Endothelial cell of umbilical vein (primary cell): ENCODE data around the gene ARHGEF38. TPM values are rescaled to one million over a fixed set of nuclear protein-coding genes. Genes with fewer than 3 reads are reported as not detected.

Experiments used
- BruUV-seq: library from RNA; stranded (reverse); fragments of 400-500 nt; replicated peaks from 2 replicates; lab custom pipeline; 2021; lab: Mats Ljungman, UMichigan
- CTCF ChIA-PET: fragments of 300-600, 350-600 bp; sonication (Branson Sonifier 250); formaldehyde crosslinking; loops from one replicate; lab custom pipeline; 2021; ENCODE audit warnings: antibody characterized with exemption, inconsistent platforms; lab: Charles Lee
- POLR2A ChIA-PET: fragments of 300-600, 350-600 bp; sonication (Branson Sonifier 250); formaldehyde crosslinking; loops from one replicate; lab custom pipeline; 2021; ENCODE audit warnings: antibody characterized with exemption, inconsistent platforms; lab: Charles Lee
- DNase-seq: peaks from one replicate; pipeline ENCODE4 v3.0.0-alpha.2; 2011; ENCODE audit warnings: low read depth, low spot score
- FAIRE-seq: peaks from 2 replicates; lab custom pipeline; 2011; peaks lifted over from hg19 to GRCh38; lab: Jason Lieb, UNC
- H2AFZ ChIP-seq: 2 replicates; pipeline ENCODE4 v1.6.0; 2012; ENCODE audit warnings: low read depth, low read length, control low read depth, inconsistent platforms
- H3K27ac ChIP-seq: 2 replicates; pipeline ENCODE4 v1.5.1; 2011; ENCODE audit warnings: low read depth, mild to moderate bottlenecking, control low read depth, low read length, moderate library complexity; ENCODE audit not compliant: insufficient read depth
- H3K27me3 ChIP-seq, 2 experiments: 2 replicates each; pipeline versions ENCODE4 v1.6.0 to v1.6.1; 2011; ENCODE audit warnings: low read length in 2 of 2, mixed read lengths in 1 of 2; ENCODE audit not compliant: control insufficient read depth in 2 of 2, insufficient read depth in 2 of 2
- H3K36me3 ChIP-seq, 2 experiments: 2 replicates in 1 of 2; 3 replicates in 1 of 2; pipeline ENCODE4 v1.5.1; 2011; ENCODE audit warnings: low read length in 2 of 2, mild to moderate bottlenecking in 1 of 2, moderate library complexity in 1 of 2; ENCODE audit not compliant: control insufficient read depth in 2 of 2, insufficient read depth in 2 of 2; ENCODE audit errors: extremely low read depth in 1 of 2
- H3K4me1 ChIP-seq: 3 replicates; pipeline ENCODE4 v1.5.1; 2011; ENCODE audit warnings: mild to moderate bottlenecking, low read length; ENCODE audit not compliant: control insufficient read depth, insufficient read depth; ENCODE audit errors: extremely low read depth
- H3K4me2 ChIP-seq: 2 replicates; pipeline ENCODE4 v1.6.1; 2011; ENCODE audit warnings: low read length, control low read depth, mixed read lengths; ENCODE audit not compliant: insufficient read depth
- H3K4me3 ChIP-seq, 3 experiments: fragments of 200-600 bp in 1 of 3; sonication (generic), shearing (Covaris generic) in 1 of 3; replicated peaks in 1 of 3; 2 replicates each; pipeline ENCODE4 v1.5.1; 2011 to 2016; ENCODE audit warnings: control low read depth in 3 of 3, low read length in 3 of 3, mild to moderate bottlenecking in 2 of 3, inconsistent platforms in 1 of 3, low read depth in 1 of 3, moderate library complexity in 1 of 3; ENCODE audit not compliant: insufficient read depth in 1 of 3
- H3K79me2 ChIP-seq: 2 replicates; pipeline ENCODE4 v1.6.0; 2012; ENCODE audit warnings: low read length, inconsistent platforms; ENCODE audit not compliant: control insufficient read depth, insufficient read depth
- H3K9ac ChIP-seq: replicated peaks from 2 replicates; pipeline ENCODE3; 2011; ENCODE audit warnings: low read length, control low read depth; ENCODE audit not compliant: insufficient read depth; ENCODE audit errors: extremely low read depth
- H3K9me1 ChIP-seq: replicated peaks from 3 replicates; pipeline ENCODE4 v1.6.0; 2011; ENCODE audit warnings: mild to moderate bottlenecking, low read length; ENCODE audit not compliant: control insufficient read depth, insufficient read depth; ENCODE audit errors: extremely low read depth
- H3K9me3 ChIP-seq: replicated peaks from 2 replicates; pipeline ENCODE4 v1.5.1; 2012; ENCODE audit warnings: low read length, inconsistent platforms; ENCODE audit not compliant: control insufficient read depth, insufficient read depth
- H4K20me1 ChIP-seq: replicated peaks from 2 replicates; pipeline ENCODE3; 2011; ENCODE audit warnings: mild to moderate bottlenecking, low read length; ENCODE audit not compliant: control insufficient read depth, insufficient read depth; ENCODE audit errors: extremely low read depth
- EZH2 ChIP-seq: IDR thresholded peaks from 2 replicates; pipeline ENCODE4 v1.6.1; 2012; ENCODE audit warnings: borderline replicate concordance, low read depth, mild to moderate bottlenecking, moderate library complexity, low read length, inconsistent platforms; ENCODE audit not compliant: severe bottlenecking
- FOS ChIP-seq: IDR thresholded peaks from 2 replicates; pipeline ENCODE4 v1.6.1; 2011; ENCODE audit warnings: mild to moderate bottlenecking, low read length, moderate library complexity, borderline replicate concordance; ENCODE audit not compliant: insufficient read depth
- GATA2 ChIP-seq: IDR thresholded peaks from 2 replicates; pipeline ENCODE4 v1.7.0; 2011; ENCODE audit warnings: low read depth, mild to moderate bottlenecking, moderate library complexity, mixed read lengths, low read length; ENCODE audit not compliant: insufficient read length, insufficient read depth
- JUN ChIP-seq: IDR thresholded peaks from 2 replicates; pipeline ENCODE4 v1.6.1; 2011; ENCODE audit warnings: borderline replicate concordance, low read depth; ENCODE audit not compliant: insufficient read length, insufficient read depth
- MYC ChIP-seq: IDR thresholded peaks from one replicate; pipeline ENCODE4 v1.6.1; 2011; ENCODE audit warnings: mild to moderate bottlenecking, low read depth, low read length
- POLR2A ChIP-seq: IDR thresholded peaks from 2 replicates; pipeline ENCODE4 v1.6.1; 2012; ENCODE audit warnings: low read depth, mild to moderate bottlenecking, control low read depth, low read length
- POLR2AphosphoS5 ChIP-seq: IDR thresholded peaks from 2 replicates; pipeline ENCODE4 v1.6.1; 2012; ENCODE audit warnings: low read depth, mild to moderate bottlenecking, control low read depth, low read length, moderate library complexity; ENCODE audit not compliant: insufficient read depth
- dilution Hi-C: fragments of 300-500 bp; cut with MboI; formaldehyde crosslinking; loops from one replicate; pipeline ENCODE4 v1.15.0; 2019; ENCODE audit warnings: low sequenced_read_pairs; ENCODE audit not compliant: extremely low pct_ligation_motif_present
- intact Hi-C: fragments of 100-400 bp; cut with micrococcal nuclease; formaldehyde crosslinking; loops from one replicate; pipeline ENCODE4 v1.10.0; 2022
- polyA plus RNA-seq, 4 experiments: library from polyadenylated mRNA; depleted of rRNA in 3 of 4; stranded (reverse) in 3 of 4; unstranded in 1 of 4; fragments of >200 nt; gene quantifications; 2 replicates each; pipeline versions ENCODE4 v1.2.1 to v1.2.3, GENCODE V29; 2011 to 2012; ENCODE audit warnings: missing spikeins in 1 of 4
- total RNA-seq: library from RNA; stranded (reverse); gene quantifications from 2 replicates; pipeline ENCODE4 v1.2.3, GENCODE V29; 2021
- TF ChIP-seq, protein P1 (sequence below), 2 donors: IDR thresholded peaks; 1 replicate in 1 of 2; 2 replicates in 1 of 2; pipeline ENCODE4 v1.5.1; 2011; ENCODE audit warnings: low read length in 2 of 2, mild to moderate bottlenecking in 2 of 2, moderate library complexity in 2 of 2, control low read depth in 1 of 2, inconsistent platforms in 1 of 2, low read depth in 1 of 2; ENCODE audit not compliant: insufficient read depth in 1 of 2; ENCODE audit errors: extremely low read depth in 1 of 2
- TF ChIP-seq, protein P2 (sequence below): IDR thresholded peaks from 2 replicates; pipeline ENCODE4 v1.6.1; 2011; ENCODE audit not compliant: insufficient read depth, insufficient read length

Gene ARHGEF38
- total and polyA plus RNA-seq, 2 donors (not counting 3 experiments of a cell fraction or from before 2014, with no cell fraction given) = not detected

DNA sequence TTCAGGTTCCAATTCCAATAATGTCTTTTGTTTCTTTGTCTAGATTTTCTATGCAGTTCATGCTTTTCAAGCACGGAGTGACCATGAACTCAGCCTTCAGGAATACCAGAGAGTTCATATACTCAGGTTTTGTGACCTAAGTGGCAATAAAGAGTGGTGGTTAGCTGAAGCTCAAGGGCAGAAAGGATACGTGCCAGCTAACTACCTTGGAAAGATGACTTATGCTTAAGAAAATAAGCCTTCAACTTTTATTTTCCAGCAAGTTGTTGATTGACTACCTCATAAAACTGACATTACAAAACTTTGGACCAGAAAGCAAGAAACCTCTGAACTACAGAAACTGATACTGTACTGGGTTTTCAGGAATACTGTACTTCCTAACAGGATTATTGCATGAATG lies 125.3 kb downstream of the ARHGEF38 start:
- CTCF ChIA-PET = interaction anchor here (1.4 kb wide), 1 partner anchor 10 kb away, joined by 3 read pairs; no protein-coding TSS in a partner anchor
- FAIRE-seq = no peak

More for the DNA sequence above, 125.3 kb downstream of the ARHGEF38 start:
- Histone ChIP-seq H2AFZ (no peak overlapping the region), H3K27ac (no peak overlapping the region), H3K9ac (no peak overlapping the region), H3K27me3 (peaks cover 0 to 2% of the 10 kb centered on the region in 2 experiments), H3K4me1 (peaks cover 3% of the 10 kb centered on the region), H3K9me1 (no peaks in the 10 kb centered on the region), H3K4me2 (no peak overlapping the region), H3K9me3 (no peaks in the 10 kb centered on the region), H3K36me3 (peaks cover 0 to 5% of the 10 kb centered on the region in 2 experiments), H3K4me3 (no peak overlapping the region), H3K79me2 (no peaks in the 10 kb centered on the region), H4K20me1 (no peaks in the 10 kb centered on the region)
- POLR2A ChIA-PET = no interaction called here
- intact Hi-C loops = no loop called here
- DNase-seq = no peak
- dilution Hi-C loops = no loop called here
- TF ChIP-seq, protein P1, sequence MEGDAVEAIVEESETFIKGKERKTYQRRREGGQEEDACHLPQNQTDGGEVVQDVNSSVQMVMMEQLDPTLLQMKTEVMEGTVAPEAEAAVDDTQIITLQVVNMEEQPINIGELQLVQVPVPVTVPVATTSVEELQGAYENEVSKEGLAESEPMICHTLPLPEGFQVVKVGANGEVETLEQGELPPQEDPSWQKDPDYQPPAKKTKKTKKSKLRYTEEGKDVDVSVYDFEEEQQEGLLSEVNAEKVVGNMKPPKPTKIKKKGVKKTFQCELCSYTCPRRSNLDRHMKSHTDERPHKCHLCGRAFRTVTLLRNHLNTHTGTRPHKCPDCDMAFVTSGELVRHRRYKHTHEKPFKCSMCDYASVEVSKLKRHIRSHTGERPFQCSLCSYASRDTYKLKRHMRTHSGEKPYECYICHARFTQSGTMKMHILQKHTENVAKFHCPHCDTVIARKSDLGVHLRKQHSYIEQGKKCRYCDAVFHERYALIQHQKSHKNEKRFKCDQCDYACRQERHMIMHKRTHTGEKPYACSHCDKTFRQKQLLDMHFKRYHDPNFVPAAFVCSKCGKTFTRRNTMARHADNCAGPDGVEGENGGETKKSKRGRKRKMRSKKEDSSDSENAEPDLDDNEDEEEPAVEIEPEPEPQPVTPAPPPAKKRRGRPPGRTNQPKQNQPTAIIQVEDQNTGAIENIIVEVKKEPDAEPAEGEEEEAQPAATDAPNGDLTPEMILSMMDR (IDR thresholded peaks at IDR 0.05; ENCODE audit: extremely low read depth in 1 of 2, insufficient read depth in 1 of 2, low read depth in 1 of 2, low read length in 2 of 2) = no peak
- TF ChIP-seq JUN = no peak
- TF ChIP-seq MYC = no peak
- no peak for TF ChIP-seq GATA2
- TF ChIP-seq POLR2A = no peak
- TF ChIP-seq POLR2AphosphoS5 = no peak
- TF ChIP-seq FOS = no peak
- TF ChIP-seq, protein P2, sequence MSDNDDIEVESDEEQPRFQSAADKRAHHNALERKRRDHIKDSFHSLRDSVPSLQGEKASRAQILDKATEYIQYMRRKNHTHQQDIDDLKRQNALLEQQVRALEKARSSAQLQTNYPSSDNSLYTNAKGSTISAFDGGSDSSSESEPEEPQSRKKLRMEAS = no peak
- TF ChIP-seq EZH2 = no peak
- BruUV-seq = no TSS peak
